Astrocyte (in vitro differentiated cells and primary cell): ENCODE data around the gene SLC22A4.

ENCODE experiments used
- CTCF ChIP-seq: IDR thresholded peaks from 2 replicates; pipeline ENCODE4 v1.5.1; 2011; ENCODE audit warnings: low read depth, mild to moderate bottlenecking, inconsistent platforms, low read length, moderate library complexity; ENCODE audit not compliant: insufficient read depth
- EZH2 ChIP-seq: IDR thresholded peaks from 2 replicates; pipeline ENCODE4 v1.6.1; 2012; ENCODE audit warnings: mild to moderate bottlenecking, low read length, inconsistent platforms; ENCODE audit not compliant: insufficient read depth

- TF ChIP-seq CTCF, result no peak
- no peak for TF ChIP-seq EZH2
Observed at GRCh38 chr5:132323202-132323601, 29.0 kb downstream of the SLC22A4 start.
